Tibial artery (tissue), 4 donors: Measurements from ENCODE around the gene THBD.

Experiments
- DNase-seq, 2 donors: peaks; one replicate each; pipeline ENCODE4 v3.0.0-alpha.2; 2019
- H3K27ac ChIP-seq, 2 donors: fragments of 200-600 bp; sonication (generic) in 1 of 2; 1 replicate in 1 of 2; 2 replicates in 1 of 2; pipeline ENCODE4 v1.5.1; 2018 to 2019; ENCODE audit warnings: mild to moderate bottlenecking in 1 of 2
- H3K27me3 ChIP-seq, 2 donors: fragments of 200-600 bp; sonication (generic) in 1 of 2; one replicate each; pipeline versions ENCODE4 v1.5.1 to v1.6.0; 2016 to 2019
- H3K36me3 ChIP-seq, 3 donors: fragments of 200-600 bp; sonication (generic) in 2 of 3; one replicate each; pipeline ENCODE4 v1.5.1; 2016 to 2019; ENCODE audit warnings: mild to moderate bottlenecking in 2 of 3
- H3K4me1 ChIP-seq, 4 donors: fragments of 200-600 bp; sonication (generic) in 2 of 4; 1 replicate in 3 of 4; 2 replicates in 1 of 4; pipeline ENCODE4 v1.5.1; 2016 to 2019
- H3K4me3 ChIP-seq, 2 donors: fragments of 200-600 bp; sonication (generic) in 1 of 2; 1 replicate in 1 of 2; 2 replicates in 1 of 2; pipeline ENCODE4 v1.5.1; 2018 to 2019; ENCODE audit warnings: mild to moderate bottlenecking in 2 of 2
- H3K9me3 ChIP-seq, 3 donors: fragments of 200-600 bp; sonication (generic) in 1 of 3; one replicate each; pipeline ENCODE4 v1.5.1; 2016 to 2019
- CTCF ChIP-seq, 2 experiments: fragments of 200-600 bp in 1 of 2; fragments of 450-650 bp in 1 of 2; IDR thresholded peaks; one replicate each; pipeline ENCODE4 v1.5.1; 2017 to 2019; ENCODE audit warnings: antibody characterized with exemption in 2 of 2, mild to moderate bottlenecking in 1 of 2, moderate library complexity in 1 of 2
- intact Hi-C: fragments of 100-400 bp; cut with DNase I; formaldehyde crosslinking; loops from one replicate; pipeline ENCODE4 v1.15.0; 2023; ENCODE audit warnings: low total_unique reads

Gene THBD

GRCh38 chr20:23065266-23066201, 16.1 kb upstream of the THBD start:
- no peaks in the 10 kb centered on the region for H3K27me3 ChIP-seq
- no peak for DNase-seq
- H3K27ac ChIP-seq = no peak overlapping the region
- no peaks in the 10 kb centered on the region for H3K9me3 ChIP-seq
- H3K36me3 ChIP-seq = no peaks in the 10 kb centered on the region
- intact Hi-C loops = no loop called here
- H3K4me3 ChIP-seq = no peak overlapping the region
- peaks cover 0 to 32% (median 25%) of the 10 kb centered on the region in 4 donors for H3K4me1 ChIP-seq
- TF ChIP-seq CTCF (IDR thresholded peaks at IDR 0.05) = no peak

GRCh38 chr20:23063581-23063980, 14.1 kb upstream of the THBD start:
- H3K4me3 ChIP-seq = no peak overlapping the region
- H3K27me3 ChIP-seq = no peaks in the 10 kb centered on the region
- no peak for DNase-seq
- peaks cover 0 to 51% (median 36%) of the 10 kb centered on the region in 4 donors for H3K4me1 ChIP-seq
- intact Hi-C loops = no loop called here
- no peak for TF ChIP-seq CTCF (IDR thresholded peaks at IDR 0.05)
- no peaks in the 10 kb centered on the region for H3K9me3 ChIP-seq
- no peaks in the 10 kb centered on the region for H3K36me3 ChIP-seq
- H3K27ac ChIP-seq = peak overlapping the region in 1 of 2 donors; percentile 40

- Histone ChIP-seq H3K27ac (peak overlapping the region in 1 of 2 donors; percentile 40), H3K4me3 (no peak overlapping the region), H3K4me1 (peaks cover 0 to 51% (median 36%) of the 10 kb centered on the region in 4 donors), H3K27me3 (no peaks in the 10 kb centered on the region), H3K36me3 (no peaks in the 10 kb centered on the region), H3K9me3 (no peaks in the 10 kb centered on the region)
- no peak for TF ChIP-seq CTCF (IDR thresholded peaks at IDR 0.05)
- intact Hi-C loops = no loop called here
- DNase-seq = no peak
These were observed 13.7 kb upstream of the THBD start for GRCh38 chr20:23063168-23063567.

- intact Hi-C loops = no loop called here
- Histone ChIP-seq H3K36me3 (no peaks in the 10 kb centered on the region), H3K27me3 (no peaks in the 10 kb centered on the region), H3K27ac (peak overlapping the region; percentile 45 to 87), H3K4me1 (peaks cover 0 to 51% (median 36%) of the 10 kb centered on the region in 4 donors), H3K4me3 (no peak overlapping the region), H3K9me3 (no peaks in the 10 kb centered on the region)
- no peak for TF ChIP-seq CTCF (IDR thresholded peaks at IDR 0.05)
- no peak for DNase-seq
These were observed 13.2 kb upstream of the THBD start for GRCh38 chr20:23062632-23063031.

GRCh38 chr20:23061734-23062561, 12.5 kb upstream of the THBD start:
- peak; percentile 61 to 80 for DNase-seq
- H3K27me3 ChIP-seq = no peaks in the 10 kb centered on the region
- peaks cover 0 to 51% (median 36%) of the 10 kb centered on the region in 4 donors for H3K4me1 ChIP-seq
- no peak overlapping the region for H3K4me3 ChIP-seq
- TF ChIP-seq CTCF (IDR thresholded peaks at IDR 0.05) = peak; percentile 69 to 71
- intact Hi-C loops = no loop called here
- no peaks in the 10 kb centered on the region for H3K9me3 ChIP-seq
- peak overlapping the region; percentile 82 to 87 for H3K27ac ChIP-seq
- no peaks in the 10 kb centered on the region for H3K36me3 ChIP-seq
